Transverse colon (tissue), 4 donors: ENCODE results near the gene PACC1. TPM values are rescaled to one million over a fixed set of nuclear protein-coding genes. Genes with fewer than 3 reads are reported as not detected.

ENCODE experiments used
- DNase-seq: peaks from one replicate; pipeline ENCODE4 v3.0.0-alpha.2; 2019
- H3K27ac ChIP-seq, 4 donors: fragments of 200-600 bp; sonication (generic); 2 replicates each; pipeline ENCODE4 v1.5.1; 2016 to 2018; ENCODE audit warnings: inconsistent platforms in 4 of 4
- H3K27me3 ChIP-seq: fragments of 200-600 bp; sonication (generic); 2 replicates; pipeline ENCODE4 v1.5.1; 2017; ENCODE audit warnings: inconsistent platforms
- H3K36me3 ChIP-seq, 4 donors: fragments of 200-600 bp; sonication (generic); 2 replicates each; pipeline ENCODE4 v1.5.1; 2017 to 2019; ENCODE audit warnings: inconsistent platforms in 4 of 4
- H3K4me1 ChIP-seq, 4 donors: fragments of 200-600 bp; sonication (generic); 2 replicates each; pipeline ENCODE4 v1.5.1; 2017 to 2020; ENCODE audit warnings: inconsistent platforms in 4 of 4
- H3K4me3 ChIP-seq, 4 donors: fragments of 200-600 bp; sonication (generic); 1 replicate in 1 of 4; 2 replicates in 3 of 4; pipeline versions ENCODE4 v1.5.1 to v1.6.1; 2017 to 2019; ENCODE audit warnings: inconsistent platforms in 4 of 4
- H3K9me3 ChIP-seq, 2 donors: fragments of 200-600 bp; sonication (generic); 2 replicates each; pipeline ENCODE4 v1.5.1; 2017 to 2019; ENCODE audit warnings: inconsistent platforms in 2 of 2
- CTCF ChIP-seq, 5 experiments: fragments of 200-600 bp in 3 of 5; fragments of 450-650 bp in 2 of 5; sonication (generic) in 3 of 5; IDR thresholded peaks; 1 replicate in 2 of 5; 2 replicates in 3 of 5; pipeline ENCODE4 v1.5.1; 2016 to 2017; ENCODE audit warnings: antibody characterized with exemption in 5 of 5, inconsistent platforms in 3 of 5, mild to moderate bottlenecking in 2 of 5, moderate library complexity in 1 of 5
- EP300 ChIP-seq: sonication (generic); formaldehyde crosslinking; IDR thresholded peaks from one replicate; pipeline ENCODE4 v1.6.1; 2017; ENCODE audit warnings: antibody characterized with exemption, low read depth
- POLR2A ChIP-seq: fragments of 450-650 bp; IDR thresholded peaks from one replicate; pipeline ENCODE4 v1.6.1; 2016; ENCODE audit warnings: antibody characterized with exemption, mild to moderate bottlenecking, moderate library complexity
- POLR2AphosphoS5 ChIP-seq, 3 donors: sonication (generic); formaldehyde crosslinking; IDR thresholded peaks; one replicate each; pipeline ENCODE4 v1.6.1; 2016; ENCODE audit warnings: antibody characterized with exemption in 3 of 3
- WGBS, 2 donors: methylation state at CpG; one replicate each; pipeline ENCODE4 v1.1.5; 2018; ENCODE audit warnings: low coverage in 1 of 2; 5-methylcytosine and 5-hydroxymethylcytosine counted together
- in situ Hi-C, 4 donors: fragments of 200-750 bp; cut with MboI; loops; one replicate each; pipeline versions ENCODE4 v1.15.0 to v1.15.1; 2017; ENCODE audit warnings: low sequenced_read_pairs in 3 of 4, low pct_ligation_motif_present in 1 of 4, low pct_unique_long_range_greater_than_20kb in 1 of 4
- intact Hi-C: fragments of 100-400 bp; cut with DNase I; formaldehyde crosslinking; loops from one replicate; pipeline ENCODE4 v1.15.1; 2023; ENCODE audit warnings: low total_unique reads
- total RNA-seq, 4 donors: library from RNA; depleted of rRNA; stranded (reverse); fragments of >200 nt; gene quantifications; one replicate each; pipeline ENCODE4 v1.1.0, GENCODE V29; 2016

Gene PACC1
- total RNA-seq, 4 donors from 2014 or later, result 2.6 to 4.6 (median 2.7) TPM; not detected in 1

GRCh38 chr1:212402666-212403321 lies 11.9 kb downstream of the PACC1 start:
- Histone ChIP-seq H3K36me3 (no peaks in the 10 kb centered on the region), H3K27ac (no peak overlapping the region), H3K9me3 (no peaks in the 10 kb centered on the region), H3K4me1 (no peaks in the 10 kb centered on the region), H3K4me3 (no peak overlapping the region), H3K27me3 (no peaks in the 10 kb centered on the region)
- WGBS, 2 donors, result 71 to 89% methylated on average over 3 to 7 of the region's 7 CpGs
- in situ Hi-C loops (no loop called here), intact Hi-C loops (no loop called here)
- no peak for DNase-seq
- no peak for TF ChIP-seq POLR2A

- DNase-seq, result no peak
- Histone ChIP-seq H3K27me3 (no peaks in the 10 kb centered on the region), H3K9me3 (peaks cover 2 to 3% of the 10 kb centered on the region in 2 donors), H3K4me1 (no peaks in the 10 kb centered on the region), H3K36me3 (peaks cover 0 to 5% (median 0%) of the 10 kb centered on the region in 4 donors), H3K4me3 (no peak overlapping the region), H3K27ac (no peak overlapping the region)
- in situ Hi-C loops, result no loop called here
- TF ChIP-seq CTCF (IDR thresholded peaks at IDR 0.05), result no peak
- no peak for TF ChIP-seq POLR2A
- no peak for TF ChIP-seq POLR2AphosphoS5 (IDR thresholded peaks at IDR 0.05)
- TF ChIP-seq EP300, result no peak
- 86 to 89% methylated on average over 4 to 7 of the region's 7 CpGs for WGBS, 2 donors
- intact Hi-C loops, result no loop called here
Measured at GRCh38 chr1:212401838-212402582, 12.7 kb downstream of the PACC1 start.

GRCh38 chr1:212401042-212401441 lies 13.6 kb downstream of the PACC1 start:
- Histone ChIP-seq H3K4me3 (no peak overlapping the region), H3K36me3 (peaks cover 0 to 5% (median 0%) of the 10 kb centered on the region in 4 donors), H3K27ac (no peak overlapping the region), H3K4me1 (no peaks in the 10 kb centered on the region), H3K27me3 (no peaks in the 10 kb centered on the region), H3K9me3 (peaks cover 11 to 12% of the 10 kb centered on the region in 2 donors)
- no peak for DNase-seq
- TF ChIP-seq EP300 (no peak), POLR2AphosphoS5 (IDR thresholded peaks at IDR 0.05) (no peak), POLR2A (no peak), CTCF (IDR thresholded peaks at IDR 0.05) (no peak)
- 91% methylated on average over 4 of the region's 4 CpGs; no CpG with 5 or more reads in 1 of the 2 donors for WGBS, 2 donors
- intact Hi-C loops, result no loop called here
- in situ Hi-C loops, result no loop called here

GRCh38 chr1:212397171-212397570 lies 17.5 kb downstream of the PACC1 start:
- no peak overlapping the region for H3K27ac ChIP-seq
- in situ Hi-C loops (no loop called here), intact Hi-C loops (no loop called here)
- H3K4me1 ChIP-seq, result no peaks in the 10 kb centered on the region
- DNase-seq, result no peak
- H3K36me3 ChIP-seq, result peaks cover 0 to 5% (median 0%) of the 10 kb centered on the region in 4 donors
- H3K27me3 ChIP-seq, result no peaks in the 10 kb centered on the region
- H3K9me3 ChIP-seq, result peaks cover 13 to 14% of the 10 kb centered on the region in 2 donors
- H3K4me3 ChIP-seq, result no peak overlapping the region
- TF ChIP-seq CTCF (IDR thresholded peaks at IDR 0.05) (no peak), EP300 (no peak), POLR2A (no peak), POLR2AphosphoS5 (IDR thresholded peaks at IDR 0.05) (no peak)
- 83 to 90% methylated on average over 1 of the region's 1 CpG for WGBS, 2 donors
